ENCODE measurements around the gene OR11A1.
"Not testable (repeated sequence)": the region's sequence is repeated elsewhere in the genome, so short reads cannot be mapped to it uniquely, and the experiment has no call there.

The OR11A1 gene

DNA sequence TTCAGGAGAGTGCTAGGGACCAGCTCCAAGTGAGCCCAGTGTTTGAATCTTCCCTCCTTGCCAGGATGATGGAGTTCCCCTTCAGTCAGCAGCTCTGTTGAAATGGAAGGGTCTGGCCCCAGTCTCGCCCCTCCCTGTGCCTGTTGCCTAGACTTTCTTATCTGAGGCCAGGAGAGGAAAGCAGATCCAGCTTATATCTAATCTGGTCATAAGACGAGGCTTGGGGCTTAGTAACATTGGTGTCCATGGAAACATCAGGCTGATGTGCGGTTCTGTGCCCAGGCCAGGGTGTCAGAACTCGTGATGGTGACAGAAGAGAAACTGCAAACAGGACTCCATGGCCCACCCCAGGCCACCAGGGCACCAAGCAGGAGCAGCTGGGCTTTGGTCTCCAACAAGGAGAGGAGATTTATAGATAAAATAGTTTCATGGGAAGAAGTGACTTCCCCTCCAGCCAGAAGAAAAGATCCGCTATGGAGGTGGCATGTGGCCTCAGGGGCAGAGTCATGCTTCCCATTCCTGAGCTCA lies 21.1 kb upstream of the OR11A1 start:
- no peak for DNase-seq

- no peak for DNase-seq
These were observed 18.1 kb upstream of the OR11A1 start for GRCh38 chr6:29474996-29475395.

DNA sequence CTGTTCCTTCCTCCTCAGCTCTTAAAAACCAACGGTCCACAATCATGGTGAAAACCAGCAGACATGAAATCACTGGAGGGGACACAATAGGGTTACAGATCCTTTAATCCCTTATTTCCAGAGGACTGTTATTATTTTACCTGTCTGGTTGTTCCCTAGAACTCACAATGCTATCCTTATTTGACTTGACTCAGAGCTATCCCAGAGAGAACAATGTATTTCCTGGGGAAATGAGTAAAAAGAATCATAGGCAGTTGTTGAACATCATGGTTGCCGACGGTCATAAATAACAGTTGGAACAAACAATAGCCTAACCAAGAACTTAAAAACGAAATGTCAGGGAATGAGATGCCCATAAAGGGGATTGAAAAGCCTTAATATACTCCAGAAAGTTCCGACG lies 9.4 kb upstream of the OR11A1 start:
- no peak for DNase-seq

- DNase-seq: no peak
These were observed 8.9 kb upstream of the OR11A1 start for GRCh38 chr6:29465801-29466200.

DNA sequence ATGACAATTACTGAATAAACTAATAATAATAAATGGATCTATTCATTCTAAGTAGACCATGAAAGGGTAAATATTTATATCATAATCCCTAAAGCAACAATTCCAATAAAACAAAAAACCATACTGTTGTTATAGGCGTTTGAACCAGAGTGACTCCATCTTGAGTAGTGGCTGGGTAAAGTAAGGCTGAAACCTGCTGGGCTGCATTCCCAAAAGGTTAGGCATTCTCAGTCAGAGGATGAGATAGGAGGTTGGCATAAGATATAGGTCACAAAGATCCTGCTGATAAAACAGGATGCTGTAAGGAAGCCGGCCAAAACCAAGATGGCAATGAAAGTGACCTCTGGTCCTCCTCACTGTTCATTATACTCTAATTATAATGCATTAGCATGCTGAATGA lies 8.4 kb upstream of the OR11A1 start:
- DNase-seq: no peak

GRCh38 chr6:29462022-29462421 lies 5.2 kb upstream of the OR11A1 start:
- DNase-seq: no peak

- no peak for DNase-seq
These were observed 4.3 kb upstream of the OR11A1 start for GRCh38 chr6:29461021-29461814.

DNA sequence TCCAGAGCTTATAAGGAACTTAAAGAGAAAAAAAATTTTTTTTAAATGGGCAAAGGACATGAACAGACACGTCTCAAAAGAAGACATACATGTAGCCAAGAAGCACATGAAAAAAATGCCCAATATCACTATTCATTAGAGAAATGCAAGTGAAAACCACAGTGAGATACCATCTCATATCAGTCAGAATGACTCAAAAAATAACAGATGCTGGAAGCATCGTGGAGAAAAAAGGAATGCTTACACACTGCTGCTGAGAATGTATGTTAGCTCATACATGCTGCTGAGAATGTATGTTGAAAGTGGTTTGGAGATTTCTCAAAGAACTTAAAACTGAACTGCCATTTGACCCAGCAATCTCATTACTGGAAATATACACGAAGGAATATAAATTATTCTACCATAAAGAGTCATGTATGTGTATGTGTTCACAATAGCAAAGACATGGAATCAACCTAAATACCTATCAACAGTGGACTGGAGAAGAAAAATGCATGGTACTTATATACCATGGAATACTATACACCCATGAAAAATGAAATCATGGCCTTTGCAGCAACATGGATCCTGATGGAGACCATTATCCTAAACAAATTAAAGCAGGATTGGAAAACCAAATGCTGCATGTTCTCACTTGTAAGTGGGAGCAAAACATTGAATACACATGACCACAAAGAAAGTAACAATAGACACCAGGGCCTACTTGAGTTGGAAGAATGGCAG lies 5.2 kb downstream of the OR11A1 start:
- no peak for DNase-seq

- no peak for DNase-seq
These were observed 9.2 kb downstream of the OR11A1 start for GRCh38 chr6:29447670-29448069.

DNA sequence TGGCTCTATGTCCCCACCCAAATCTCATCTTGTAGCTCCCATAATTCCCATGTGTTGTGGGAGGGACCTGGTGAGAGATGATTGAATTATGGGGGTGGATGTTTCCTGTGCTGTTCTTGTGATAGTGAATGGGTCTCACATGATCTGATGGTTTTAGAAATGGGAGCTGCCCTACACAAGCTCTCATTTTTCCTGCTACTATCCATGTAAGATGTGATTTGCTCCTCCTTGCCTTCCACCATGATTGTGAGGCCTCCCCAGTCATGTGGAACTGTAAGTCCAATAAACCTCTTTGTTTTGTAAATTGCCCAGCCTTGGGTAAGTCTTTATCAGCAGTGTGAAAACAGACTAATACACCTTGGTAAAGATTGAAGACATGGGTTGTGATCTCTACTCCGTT lies 12.8 kb downstream of the OR11A1 start:
- DNase-seq: not testable (repeated sequence)

DNA sequence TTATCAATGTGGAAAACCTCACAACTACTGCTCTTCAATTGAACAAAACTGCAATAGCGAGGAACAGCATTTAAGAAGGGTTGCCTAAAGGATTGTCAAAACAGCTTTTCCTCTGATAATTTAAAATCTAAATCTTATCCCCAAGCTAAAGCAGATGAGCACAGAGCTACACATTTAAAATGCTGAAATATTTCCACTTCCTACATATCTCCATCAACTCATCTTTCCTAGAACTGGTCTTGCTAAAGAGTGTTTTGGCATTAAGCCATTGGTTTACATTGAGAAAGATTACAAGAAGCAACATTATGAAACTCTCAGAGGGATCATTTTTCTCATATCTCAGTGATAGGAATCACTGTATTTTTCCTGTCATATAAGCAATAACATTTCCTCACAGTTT lies 14.2 kb downstream of the OR11A1 start:
- DNase-seq: no peak

GRCh38 chr6:29439006-29439405 lies 17.9 kb downstream of the OR11A1 start, which contains the start of gene OR10C1:
OR10C1 (plus strand) TSS chr6:29439306; CDS start chr6:29440016, 710 bp downstream.
- no peak for DNase-seq

GRCh38 chr6:29436730-29437129 lies 20.1 kb downstream of the OR11A1 start:
- DNase-seq: not testable (repeated sequence)

DNA sequence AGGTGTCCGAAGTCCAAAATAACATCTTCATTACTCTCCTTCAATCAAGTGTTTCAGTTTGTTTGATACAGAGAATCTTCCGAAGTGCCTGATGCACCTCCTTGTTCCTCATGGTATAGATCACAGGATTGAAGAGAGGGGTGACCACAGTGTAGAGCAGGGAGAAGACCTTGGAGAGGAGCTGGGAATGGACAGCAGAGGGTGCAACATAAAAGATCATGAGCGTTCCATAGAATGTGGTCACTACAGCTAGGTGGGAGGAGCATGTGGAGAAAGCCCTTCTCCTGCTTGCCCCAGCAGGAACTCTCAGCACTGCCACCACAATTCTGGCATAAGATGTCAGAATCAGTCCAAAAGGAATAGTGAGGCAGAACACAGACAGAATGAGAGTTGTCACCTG lies 30.2 kb downstream of the OR11A1 start:
- no peak for DNase-seq

- DNase-seq: no peak
These were observed 31.8 kb downstream of the OR11A1 start for GRCh38 chr6:29425075-29425474.

DNA sequence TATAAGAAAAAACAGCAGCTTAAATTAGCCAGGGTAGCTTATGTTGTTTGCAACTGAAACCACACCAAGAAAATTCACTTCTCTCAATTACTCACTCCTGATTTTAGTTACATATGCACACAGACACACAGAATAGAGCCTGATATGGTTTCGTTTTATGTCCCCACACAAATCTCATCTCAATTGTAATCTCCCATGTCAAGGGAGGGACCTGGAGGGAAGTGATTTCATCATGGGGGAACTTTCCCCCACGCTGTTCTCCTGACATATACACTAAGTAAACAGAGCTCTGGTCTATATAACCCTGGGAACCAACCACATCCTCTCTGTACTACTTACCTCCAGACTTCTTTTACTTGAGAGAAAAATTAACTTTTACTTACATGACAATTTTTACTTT lies 32.3 kb downstream of the OR11A1 start:
- DNase-seq: no peak

DNA sequence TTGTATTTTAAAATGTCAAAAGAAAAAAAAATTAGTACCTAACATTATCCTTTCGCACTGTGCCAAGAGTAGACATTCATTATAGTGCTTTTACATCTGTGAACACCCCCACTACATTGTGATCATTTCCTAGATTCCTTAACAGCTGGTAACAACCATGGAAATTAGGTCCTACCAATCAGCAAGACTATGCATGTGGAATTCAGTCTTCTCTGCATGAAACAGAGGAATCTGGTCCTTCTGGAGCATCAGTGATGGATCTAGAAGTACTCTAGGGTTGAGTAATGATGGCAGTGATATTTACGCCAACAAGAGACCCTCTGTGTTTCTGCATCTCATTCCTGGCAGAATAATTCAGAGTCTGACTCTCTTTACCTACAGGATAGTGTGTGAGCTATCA lies 32.7 kb downstream of the OR11A1 start:
- no peak for DNase-seq

DNA sequence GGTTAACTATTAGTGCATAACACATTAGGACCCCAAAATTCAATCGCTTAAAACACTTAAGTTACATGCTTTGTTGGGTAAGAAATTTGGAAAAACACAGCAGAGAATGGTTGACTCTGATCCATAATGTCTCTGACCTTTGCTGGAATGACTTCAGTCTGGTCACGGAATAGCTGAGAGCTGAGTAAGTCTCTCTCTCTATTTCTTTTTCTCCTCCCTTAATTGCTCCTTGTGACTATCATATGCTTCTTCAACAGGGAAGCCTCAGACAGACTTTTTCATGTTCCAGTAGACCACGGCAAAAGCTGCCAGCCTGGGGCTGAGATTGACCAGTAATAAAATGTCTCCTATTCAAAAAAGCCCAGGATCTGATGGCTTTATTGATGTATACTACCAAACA lies 37.4 kb downstream of the OR11A1 start:
- DNase-seq: no peak

GRCh38 chr6:29414588-29414987 lies 42.3 kb downstream of the OR11A1 start, which contains the start of gene OR12D1:
OR12D1 (plus strand) TSS chr6:29414928.
- no peak for DNase-seq

- no peak for DNase-seq
These were observed 53.1 kb downstream of the OR11A1 start for GRCh38 chr6:29403801-29404200.

GRCh38 chr6:29399525-29399924 lies 57.3 kb downstream of the OR11A1 start:
- no peak for DNase-seq

GRCh38 chr6:29395331-29395730 lies 61.5 kb downstream of the OR11A1 start, which contains the start of gene OR12D2:
OR12D2 (plus strand) TSS chr6:29395631; CDS start chr6:29396700, 1,069 bp downstream.
- DNase-seq: no peak

DNA sequence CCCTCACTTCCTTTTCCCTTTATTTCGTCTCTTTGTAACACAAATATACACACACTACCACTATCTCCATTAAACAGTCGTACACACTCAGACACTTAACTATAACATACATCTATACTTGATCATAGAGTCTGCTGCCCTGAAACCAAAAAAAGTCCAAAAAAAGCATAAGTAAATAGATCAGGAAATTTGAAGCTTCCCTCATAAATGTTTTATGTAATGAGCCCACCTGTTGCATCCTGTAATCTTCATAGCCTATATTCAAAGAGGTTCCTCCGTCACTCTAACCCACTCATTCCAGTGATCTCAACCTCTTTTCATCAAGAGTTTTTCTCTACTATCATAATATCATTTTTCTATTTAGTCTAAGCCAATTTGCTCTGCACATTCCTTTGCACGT lies 68.3 kb downstream of the OR11A1 start:
- DNase-seq: no peak

DNA sequence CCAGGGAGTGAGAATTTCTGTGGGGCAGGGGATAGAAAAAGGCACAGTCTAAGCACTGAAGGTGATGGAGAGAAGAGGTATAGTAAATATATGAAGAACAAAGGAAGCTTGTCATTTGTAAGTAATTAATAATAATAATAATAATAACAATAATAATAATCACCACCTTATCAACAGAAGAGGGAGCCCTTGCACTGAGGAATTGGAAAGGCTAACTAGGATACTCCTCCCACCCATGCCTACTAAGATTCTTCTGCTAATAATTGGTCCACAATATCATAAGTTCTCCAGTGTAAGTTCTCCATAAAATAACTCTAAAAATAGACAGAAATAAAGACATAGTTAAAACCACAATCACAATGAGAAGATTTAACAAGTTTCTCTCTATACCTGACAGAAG lies 80.9 kb downstream of the OR11A1 start:
- DNase-seq: no peak

Measured in CD4-positive, alpha-beta T cell treated with Interleukin-1 beta for 1 hour (primary cell).